Neural cell (in vitro differentiated cells): ENCODE data around the gene LIN9. TPM values are rescaled to one million over a fixed set of nuclear protein-coding genes. Genes with fewer than 3 reads are reported as not detected.

Experiments
- H2AFZ ChIP-seq: fragments of 200-600, 300-800 bp; sonication (generic), shearing (Covaris generic); 2 replicates; pipeline ENCODE4 v1.6.0; 2014; ENCODE audit warnings: low read depth, mild to moderate bottlenecking, antibody characterized with exemption, low read length, moderate library complexity
- H3F3A ChIP-seq: fragments of 200-600 bp; shearing (Covaris generic); 2 replicates; pipeline ENCODE4 v1.6.1; 2016; ENCODE audit warnings: mild to moderate bottlenecking, moderate library complexity, mixed read lengths, antibody characterized with exemption, low read length; ENCODE audit not compliant: insufficient read depth, poor library complexity, severe bottlenecking
- H3K27ac ChIP-seq: fragments of 200-600, 300-800 bp; sonication (generic), shearing (Covaris generic); 2 replicates; pipeline ENCODE4 v1.5.1; 2014; ENCODE audit warnings: mild to moderate bottlenecking, low read length, moderate library complexity
- H3K27me3 ChIP-seq: fragments of 300-800, 200-600 bp; sonication (generic), shearing (Covaris generic); 2 replicates; pipeline ENCODE4 v1.6.0; 2014; ENCODE audit warnings: mild to moderate bottlenecking, low read depth, low read length, moderate library complexity; ENCODE audit not compliant: insufficient read depth
- H3K36me3 ChIP-seq: fragments of 300-800, 200-600 bp; sonication (generic), shearing (Covaris generic); 2 replicates; pipeline ENCODE4 v1.5.1; 2014; ENCODE audit warnings: mild to moderate bottlenecking, antibody characterized with exemption, low read length, moderate library complexity; ENCODE audit not compliant: insufficient read depth
- H3K4me2 ChIP-seq: fragments of 300-800, 200-600 bp; sonication (generic), shearing (Covaris generic); 2 replicates; pipeline ENCODE4 v1.6.0; 2014; ENCODE audit warnings: mild to moderate bottlenecking, low read length
- H3K4me3 ChIP-seq: fragments of 300-800, 200-600 bp; sonication (generic), shearing (Covaris generic); 2 replicates; pipeline ENCODE4 v1.5.1; 2014; ENCODE audit warnings: mild to moderate bottlenecking, low read length, moderate library complexity
- H3K79me2 ChIP-seq: fragments of 200-600 bp; shearing (Covaris generic); replicated peaks from 2 replicates; pipeline ENCODE4 v1.6.0; 2014; ENCODE audit warnings: mild to moderate bottlenecking, low read length, moderate library complexity; ENCODE audit not compliant: insufficient read depth
- H3K9ac ChIP-seq: fragments of 300-800, 200-600 bp; sonication (generic), shearing (Covaris generic); 2 replicates; pipeline ENCODE4 v1.6.1; 2016; ENCODE audit warnings: mild to moderate bottlenecking, low read length, mixed read lengths
- H3K9me2 ChIP-seq: fragments of 200-600 bp; shearing (Covaris generic); 2 replicates; pipeline ENCODE4 v1.6.1; 2016; ENCODE audit warnings: mild to moderate bottlenecking, low read length, mixed read lengths; ENCODE audit not compliant: insufficient read depth
- H3K9me3 ChIP-seq: fragments of 200-600, 300-800 bp; sonication (generic), shearing (Covaris generic); 2 replicates; pipeline ENCODE4 v1.6.1; 2016; ENCODE audit warnings: mild to moderate bottlenecking, mixed run types, low read length, moderate library complexity, mixed read lengths
- H4K20me1 ChIP-seq: fragments of 200-600 bp; shearing (Covaris generic); 2 replicates; pipeline ENCODE4 v1.6.1; 2016; ENCODE audit warnings: mild to moderate bottlenecking, mixed run types; ENCODE audit not compliant: insufficient read depth
- CTCF ChIP-seq: fragments of 450-650 bp; IDR thresholded peaks from 2 replicates; pipeline ENCODE4 v1.5.1; 2014; ENCODE audit warnings: antibody characterized with exemption, mild to moderate bottlenecking, moderate library complexity; ENCODE audit not compliant: poor library complexity, severe bottlenecking
- MXI1 ChIP-seq: fragments of 450-650 bp; conservative IDR thresholded peaks from 2 replicates; pipeline ENCODE4 v1.6.1; 2014; ENCODE audit warnings: antibody characterized with exemption, mild to moderate bottlenecking; ENCODE audit not compliant: poor library complexity, severe bottlenecking
- POLR2AphosphoS5 ChIP-seq: IDR thresholded peaks from 2 replicates; pipeline ENCODE4 v1.6.1; 2012
- RAD21 ChIP-seq: fragments of 450-650 bp; conservative IDR thresholded peaks from 2 replicates; pipeline ENCODE4 v1.6.1; 2014; ENCODE audit warnings: antibody characterized with exemption, mild to moderate bottlenecking, moderate library complexity
- REST ChIP-seq: IDR thresholded peaks from 2 replicates; pipeline ENCODE4 v1.6.1; 2012; ENCODE audit warnings: borderline replicate concordance
- SMC3 ChIP-seq: fragments of 450-650 bp; conservative IDR thresholded peaks from 2 replicates; pipeline ENCODE4 v1.6.1; 2014; ENCODE audit warnings: antibody characterized with exemption, mild to moderate bottlenecking, moderate library complexity; ENCODE audit not compliant: poor library complexity
- TAF1 ChIP-seq: IDR thresholded peaks from 2 replicates; pipeline ENCODE4 v1.6.1; 2012; ENCODE audit warnings: low read depth
- polyA plus RNA-seq: library from polyadenylated mRNA; depleted of rRNA; stranded (reverse); fragments of >200 nt; gene quantifications from 2 replicates; pipeline ENCODE4 v1.2.3, GENCODE V29; 2014

LIN9 gene
- polyA plus RNA-seq, 1 donor from 2014 or later = 11.9 TPM

- H3K27me3 ChIP-seq = peaks cover 32% of the 10 kb centered on the region
- TF ChIP-seq TAF1 = no peak
- no peak for TF ChIP-seq REST
- peak; percentile 37 for TF ChIP-seq CTCF
- no peak overlapping the region for H3K27ac ChIP-seq
- no peaks in the 10 kb centered on the region for H3K79me2 ChIP-seq
- H3F3A ChIP-seq = no peaks in the 10 kb centered on the region
- H4K20me1 ChIP-seq = no peaks in the 10 kb centered on the region
- no peak overlapping the region for H3K4me2 ChIP-seq
- H3K4me3 ChIP-seq = peak overlapping the region; percentile 67
- H3K9ac ChIP-seq = peak overlapping the region; percentile 31
- H2AFZ ChIP-seq = no peak overlapping the region
- no peaks in the 10 kb centered on the region for H3K9me3 ChIP-seq
- no peaks in the 10 kb centered on the region for H3K9me2 ChIP-seq
- no peaks in the 10 kb centered on the region for H3K36me3 ChIP-seq
Observed at GRCh38 chr1:226223786-226224244, 85.1 kb downstream of the LIN9 start.

GRCh38 chr1:226223157-226223785, 85.7 kb downstream of the LIN9 start, which contains the start of gene MIXL1:
MIXL1 (plus strand) TSS chr1:226223664; CDS start chr1:226223682, 18 bp downstream.
- H3K9me2 ChIP-seq = no peaks in the 10 kb centered on the region
- H3K9ac ChIP-seq = peak within 1 kb of the TSS; percentile 31
- H3K27me3 ChIP-seq = peaks cover 32% of the 10 kb centered on the region
- H3K4me3 ChIP-seq = peak within 1 kb of the TSS; percentile 67
- no peaks in the 10 kb centered on the region for H3K36me3 ChIP-seq
- H4K20me1 ChIP-seq = no peaks in the 10 kb centered on the region
- H3F3A ChIP-seq = no peaks in the 10 kb centered on the region
- H3K79me2 ChIP-seq = no peaks in the 10 kb centered on the region
- TF ChIP-seq MXI1 = no peak
- TF ChIP-seq REST = no peak
- TF ChIP-seq SMC3 = no peak
- no peak for TF ChIP-seq RAD21
- TF ChIP-seq POLR2AphosphoS5 = no peak
- no peak within 1 kb of the TSS for H3K27ac ChIP-seq
- no peak within 1 kb of the TSS for H3K4me2 ChIP-seq
- no peak within 1 kb of the TSS for H2AFZ ChIP-seq
- H3K9me3 ChIP-seq = no peaks in the 10 kb centered on the region
